Small intestine (tissue), 7 donors: ENCODE measurements around the gene CDNF. TPM values are rescaled to one million over a fixed set of nuclear protein-coding genes. Genes with fewer than 3 reads are reported as not detected.

Experiments
- DNase-seq, 2 donors: peaks; one replicate each; pipeline versions ENCODE4 v3.0.0 to v3.0.0-alpha.2; 2013
- FAIRE-seq: peaks from 2 replicates; lab custom pipeline; 2012; peaks lifted over from hg19 to GRCh38; lab: Jason Lieb, UNC
- H3K27ac ChIP-seq, 3 donors: one replicate each; pipeline ENCODE4 v1.5.1; 2013; ENCODE audit warnings: low read length in 2 of 3, mild to moderate bottlenecking in 2 of 3, control low read depth in 1 of 3, inconsistent platforms in 1 of 3, low read depth in 1 of 3, moderate library complexity in 1 of 3
- H3K27me3 ChIP-seq, 3 donors: one replicate each; pipeline ENCODE4 v1.6.1; 2013; ENCODE audit warnings: low read length in 3 of 3, inconsistent platforms in 1 of 3; ENCODE audit not compliant: control insufficient read depth in 3 of 3, insufficient read depth in 3 of 3
- H3K36me3 ChIP-seq, 3 donors: one replicate each; pipeline ENCODE4 v1.6.1; 2013; ENCODE audit warnings: low read length in 3 of 3, inconsistent platforms in 1 of 3, low read depth in 1 of 3, mild to moderate bottlenecking in 1 of 3, moderate library complexity in 1 of 3; ENCODE audit not compliant: control insufficient read depth in 3 of 3, insufficient read depth in 2 of 3
- H3K4me1 ChIP-seq, 3 donors: one replicate each; pipeline ENCODE4 v1.6.1; 2013; ENCODE audit warnings: low read length in 2 of 3, inconsistent platforms in 1 of 3, low read depth in 1 of 3, mild to moderate bottlenecking in 1 of 3, moderate library complexity in 1 of 3; ENCODE audit not compliant: control insufficient read depth in 3 of 3, insufficient read depth in 2 of 3
- H3K4me3 ChIP-seq, 3 donors: one replicate each; pipeline ENCODE4 v1.5.1; 2013; ENCODE audit warnings: low read length in 3 of 3, control low read depth in 1 of 3, inconsistent platforms in 1 of 3, low read depth in 1 of 3, mild to moderate bottlenecking in 1 of 3, moderate library complexity in 1 of 3
- H3K9me3 ChIP-seq, 2 donors: one replicate each; pipeline ENCODE4 v1.6.1; 2013; ENCODE audit warnings: low read depth in 1 of 2, low read length in 1 of 2; ENCODE audit not compliant: control insufficient read depth in 2 of 2, insufficient read depth in 1 of 2
- WGBS, 3 donors: extraction: QIAGEN DNeasy Blood & Tissue Kit; methylation state at CpG; one replicate each; pipeline ENCODE4 v1.1.7; 2013; 5-methylcytosine and 5-hydroxymethylcytosine counted together
- polyA plus RNA-seq, 4 donors: library from polyadenylated mRNA; stranded (reverse) in 3 of 4; unstranded in 1 of 4; fragments of 200-250 nt in 3 of 4; fragments of 120-200 nt in 1 of 4; gene quantifications; one replicate each; pipeline versions ENCODE4 v1.2.1 to v1.2.3, GENCODE V29; 2013
- donor health status: healthy with polysubstance abuse.
- donor health status: control.
- donor health status: control.
- donor health status: Bipolar disorder and iron deficiency.
- donor health status: healthy.

Gene CDNF
- polyA plus RNA-seq, 4 donors, result 0.75 to 3.9 (median 1.8) TPM; not detected in 1

- FAIRE-seq, result no peak
- 35 to 74% (median 47%) methylated on average over 3 of the region's 3 CpGs for WGBS, 3 donors
Measured at GRCh38 chr10:14775656-14776055, 62.2 kb downstream of the CDNF start.

DNA sequence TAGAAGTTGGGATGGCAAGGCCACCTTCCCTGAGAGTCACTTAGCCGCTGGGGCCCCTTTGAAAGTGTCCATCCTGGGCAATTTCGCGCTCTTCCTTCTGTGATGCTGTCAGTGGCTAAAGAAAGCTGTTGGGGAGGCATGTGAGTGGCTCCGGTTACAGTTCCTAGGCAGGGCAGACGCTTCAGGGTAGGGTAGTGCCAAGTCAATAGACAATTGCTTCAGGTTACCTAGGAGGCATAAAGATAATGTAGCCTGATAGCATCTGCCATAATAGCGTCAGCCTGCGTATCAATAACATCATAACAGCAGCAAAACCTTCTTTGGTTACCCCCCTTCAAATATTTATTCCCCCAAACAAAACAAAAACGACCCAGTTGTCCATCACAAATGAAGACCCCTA is 63.0 kb downstream of the CDNF start, which contains the start of gene FAM107B:
FAM107B (minus strand) TSS at position 101 of the 400 bp plus-strand sequence. CDS start 234 bp downstream, outside the sequence.
- 87 to 92% (median 89%) methylated on average over 8 of the region's 8 CpGs for WGBS, 3 donors
- peak within 1 kb of the TSS in 1 of 3 donors; percentile 58 for H3K27ac ChIP-seq
- no peaks in the 10 kb centered on the region for H3K27me3 ChIP-seq
- FAIRE-seq, result no peak
- DNase-seq, result no peak
- peaks cover 0 to 10% (median 6%) of the 10 kb centered on the region in 3 donors for H3K4me1 ChIP-seq
- H3K4me3 ChIP-seq, result no peak within 1 kb of the TSS
- H3K9me3 ChIP-seq, result no peaks in the 10 kb centered on the region
- no peaks in the 10 kb centered on the region for H3K36me3 ChIP-seq

More at GRCh38 chr10:14775656-14776055, 62.2 kb downstream of the CDNF start:
- H3K4me1 ChIP-seq, result peaks cover 0 to 10% (median 6%) of the 10 kb centered on the region in 3 donors
- no peak overlapping the region for H3K4me3 ChIP-seq
- no peak overlapping the region for H3K27ac ChIP-seq
- no peaks in the 10 kb centered on the region for H3K9me3 ChIP-seq
- no peaks in the 10 kb centered on the region for H3K27me3 ChIP-seq
- DNase-seq, result no peak
- no peaks in the 10 kb centered on the region for H3K36me3 ChIP-seq

DNA sequence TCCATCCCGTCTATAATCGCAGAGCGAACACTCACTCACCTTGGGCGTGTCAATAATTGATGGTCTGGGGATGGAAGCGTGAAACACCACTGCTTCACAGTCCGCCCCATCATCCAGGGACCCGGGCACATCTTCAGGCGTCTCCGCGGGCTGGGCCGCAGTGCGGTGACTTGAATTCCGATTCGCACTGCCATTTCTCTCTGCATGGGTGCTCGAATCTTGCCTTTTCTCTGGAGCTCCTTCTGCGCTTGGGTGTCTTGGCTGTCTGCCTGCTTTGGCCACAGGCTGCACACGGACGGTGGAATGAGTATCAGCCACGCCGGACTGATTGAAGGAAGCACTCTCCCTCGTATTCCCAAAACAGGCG is 63.6 kb downstream of the CDNF start:
- WGBS, 3 donors, result 93 to 94% (median 93%) methylated on average over 22 of the region's 22 CpGs

GRCh38 chr10:14773551-14774213 is 64.2 kb downstream of the CDNF start:
- Histone ChIP-seq H3K27ac (peak overlapping the region in 1 of 3 donors; percentile 58), H3K4me3 (no peak overlapping the region), H3K36me3 (no peaks in the 10 kb centered on the region), H3K4me1 (peaks cover 0 to 2% (median 0%) of the 10 kb centered on the region in 3 donors), H3K9me3 (no peaks in the 10 kb centered on the region), H3K27me3 (no peaks in the 10 kb centered on the region)
- DNase-seq (no peak), FAIRE-seq (no peak)
- WGBS, 3 donors, result 78 to 89% (median 83%) methylated on average over 10 of the region's 10 CpGs

More for the DNA sequence above, 63.6 kb downstream of the CDNF start:
- Histone ChIP-seq H3K4me1 (peaks cover 0 to 6% (median 5%) of the 10 kb centered on the region in 3 donors), H3K9me3 (no peaks in the 10 kb centered on the region), H3K27me3 (no peaks in the 10 kb centered on the region), H3K36me3 (no peaks in the 10 kb centered on the region), H3K27ac (peak overlapping the region in 1 of 3 donors; percentile 58), H3K4me3 (no peak overlapping the region)
- FAIRE-seq (no peak), DNase-seq (no peak)

GRCh38 chr10:14772399-14772798 is 65.4 kb downstream of the CDNF start:
- no peak overlapping the region for H3K27ac ChIP-seq
- H3K4me1 ChIP-seq, result no peaks in the 10 kb centered on the region
- FAIRE-seq, result no peak
- no peaks in the 10 kb centered on the region for H3K36me3 ChIP-seq
- WGBS, 3 donors, result 65 to 82% (median 71%) methylated on average over 7 of the region's 7 CpGs
- H3K9me3 ChIP-seq, result no peaks in the 10 kb centered on the region
- no peaks in the 10 kb centered on the region for H3K27me3 ChIP-seq
- no peak for DNase-seq
- no peak overlapping the region for H3K4me3 ChIP-seq

DNA sequence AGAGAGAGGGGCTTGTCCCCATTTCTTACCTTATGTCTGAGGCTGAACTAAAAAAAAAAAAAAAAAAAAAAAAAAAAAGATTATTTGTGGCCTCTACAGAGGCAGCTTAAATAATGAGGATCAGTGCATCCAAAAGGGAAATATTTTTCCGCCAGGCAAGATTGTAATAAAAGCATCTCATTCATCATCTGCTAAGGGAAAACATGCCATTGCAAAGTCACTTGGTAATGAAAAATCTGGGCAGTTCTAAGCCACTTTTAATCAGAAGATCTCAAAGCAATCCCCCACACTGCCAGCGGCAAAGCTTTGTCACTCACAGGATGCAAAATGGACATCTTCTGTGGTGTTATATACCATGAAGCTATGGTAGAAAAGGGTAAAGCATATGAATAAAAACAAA is 66.9 kb downstream of the CDNF start:
- no peaks in the 10 kb centered on the region for H3K4me1 ChIP-seq
- H3K9me3 ChIP-seq, result no peaks in the 10 kb centered on the region
- FAIRE-seq, result no peak
- H3K27me3 ChIP-seq, result no peaks in the 10 kb centered on the region
- 75 to 96% (median 90%) methylated on average over 2 of the region's 2 CpGs for WGBS, 3 donors
- no peaks in the 10 kb centered on the region for H3K36me3 ChIP-seq
- H3K27ac ChIP-seq, result no peak overlapping the region
- no peak overlapping the region for H3K4me3 ChIP-seq
- no peak for DNase-seq

Other genes starting within 250 kb of the CDNF start
- gene FAM107B, start 63.1 kb downstream of the CDNF start, polyA plus RNA-seq, result 10 to 100 TPM; 33.3 to 50.5 (median 38.7) TPM
- gene HSPA14, start 269 bp upstream of the CDNF start, polyA plus RNA-seq, result 10 to 100 TPM; 15.9 to 19.9 (median 17.7) TPM
- 10 to 100 TPM in 1 of 4 donors, 1 to 10 TPM in 3; 3.0 to 14.0 (median 4.8) TPM for gene MSANTD7, start 269 bp upstream of the CDNF start, polyA plus RNA-seq
- 10 to 100 TPM in 1 of 4 donors, 1 to 10 TPM in 3; 2.7 to 10.8 (median 5.1) TPM for gene SUV39H2, start 40.8 kb upstream of the CDNF start, polyA plus RNA-seq
- gene DCLRE1C, start 116.1 kb upstream of the CDNF start, polyA plus RNA-seq, result 10 to 100 TPM in 1 of 4 donors, 1 to 10 TPM in 3; 3.8 to 11.2 (median 5.5) TPM
- gene MEIG1, start 121.4 kb upstream of the CDNF start, polyA plus RNA-seq, result under 1 TPM in 2 of 4 donors, not detected in 2; 0.15 to 0.18 TPM
- gene OLAH, start 205.9 kb upstream of the CDNF start, polyA plus RNA-seq, result under 1 TPM in 1 of 4 donors, not detected in 3; 0.63 TPM